Astrocyte (in vitro differentiated cells and primary cell): ENCODE results near the gene CCDC66. TPM values are rescaled to one million over a fixed set of nuclear protein-coding genes. Genes with fewer than 3 reads are reported as not detected.

Source experiments
- DNase-seq: peaks from one replicate; pipeline ENCODE4 v3.0.0-alpha.2; 2010; ENCODE audit warnings: low read depth
- FAIRE-seq: peaks from 2 replicates; lab custom pipeline; 2011; peaks lifted over from hg19 to GRCh38; lab: Jason Lieb, UNC
- H2AFZ ChIP-seq: 2 replicates; pipeline ENCODE4 v1.6.0; 2012; ENCODE audit warnings: low read depth, low read length, inconsistent platforms
- H3K27ac ChIP-seq: 2 replicates; pipeline ENCODE4 v1.5.1; 2011; ENCODE audit warnings: low read depth, low read length, inconsistent platforms
- H3K27me3 ChIP-seq: 2 replicates; pipeline ENCODE4 v1.6.0; 2011; ENCODE audit warnings: low read length, inconsistent platforms; ENCODE audit not compliant: insufficient read depth
- H3K36me3 ChIP-seq: 2 replicates; pipeline ENCODE4 v1.5.1; 2011; ENCODE audit warnings: low read length, inconsistent platforms; ENCODE audit not compliant: insufficient read depth
- H3K4me1 ChIP-seq: 2 replicates; pipeline ENCODE4 v1.5.1; 2011; ENCODE audit warnings: low read length, inconsistent platforms; ENCODE audit not compliant: insufficient read depth
- H3K4me2 ChIP-seq: 2 replicates; pipeline ENCODE4 v1.6.0; 2012; ENCODE audit warnings: low read length, inconsistent platforms
- H3K4me3 ChIP-seq: 2 replicates; pipeline ENCODE4 v1.5.1; 2011; ENCODE audit warnings: low read depth, mild to moderate bottlenecking, low read length, inconsistent platforms; ENCODE audit not compliant: insufficient read depth
- H3K79me2 ChIP-seq: 2 replicates; pipeline ENCODE4 v1.6.0; 2012; ENCODE audit warnings: mild to moderate bottlenecking, low read length, inconsistent platforms; ENCODE audit not compliant: insufficient read depth
- H3K9ac ChIP-seq: 2 replicates; pipeline ENCODE4 v1.6.0; 2012; ENCODE audit warnings: mild to moderate bottlenecking, low read length, inconsistent platforms
- H3K9me3 ChIP-seq: 2 replicates; pipeline ENCODE4 v1.5.1; 2012; ENCODE audit warnings: low read depth, mild to moderate bottlenecking, low read length, inconsistent platforms; ENCODE audit not compliant: insufficient read depth
- H4K20me1 ChIP-seq: 2 replicates; pipeline ENCODE4 v1.6.0; 2012; ENCODE audit warnings: low read length, inconsistent platforms; ENCODE audit not compliant: insufficient read depth
- H3K27ac Mint-ChIP-seq: one replicate; pipeline ENCODE4 v1.8.0; 2021; ENCODE audit warnings: mild to moderate bottlenecking, mixed read lengths; ENCODE audit not compliant: unreplicated experiment
- H3K27me3 Mint-ChIP-seq: one replicate; pipeline ENCODE4 v1.8.0; 2021; ENCODE audit warnings: low read depth, mixed read lengths; ENCODE audit not compliant: unreplicated experiment
- H3K36me3 Mint-ChIP-seq: one replicate; pipeline ENCODE4 v1.8.0; 2021; ENCODE audit warnings: low read depth, mixed read lengths; ENCODE audit not compliant: unreplicated experiment
- H3K4me1 Mint-ChIP-seq: one replicate; pipeline ENCODE4 v1.8.0; 2021; ENCODE audit warnings: low read depth, mixed read lengths; ENCODE audit not compliant: unreplicated experiment
- H3K4me3 Mint-ChIP-seq: one replicate; pipeline ENCODE4 v1.8.0; 2021; ENCODE audit warnings: mild to moderate bottlenecking, moderate library complexity, mixed read lengths; ENCODE audit not compliant: unreplicated experiment
- H3K9me3 Mint-ChIP-seq: one replicate; pipeline ENCODE4 v1.8.0; 2021; ENCODE audit warnings: mild to moderate bottlenecking, mixed read lengths; ENCODE audit not compliant: unreplicated experiment
- EZH2 ChIP-seq: IDR thresholded peaks from 2 replicates; pipeline ENCODE4 v1.6.1; 2012; ENCODE audit warnings: mild to moderate bottlenecking, low read length, inconsistent platforms; ENCODE audit not compliant: insufficient read depth
- total RNA-seq: library from RNA; stranded (reverse); gene quantifications from 2 replicates; pipeline ENCODE4 v1.2.1, GENCODE V29; 2021
- TF ChIP-seq, protein P1 (sequence below): IDR thresholded peaks from 2 replicates; pipeline ENCODE4 v1.5.1; 2011; ENCODE audit warnings: low read depth, mild to moderate bottlenecking, inconsistent platforms, low read length, moderate library complexity; ENCODE audit not compliant: insufficient read depth

The CCDC66 gene
- total RNA-seq, 1 donor from 2014 or later: 11.2 TPM

- Histone ChIP-seq H3K27me3 (no peaks in the 10 kb centered on the region), H3K9ac (no peak overlapping the region), H3K79me2 (no peaks in the 10 kb centered on the region), H2AFZ (no peak overlapping the region), H3K4me2 (no peak overlapping the region), H4K20me1 (peaks cover 4% of the 10 kb centered on the region), H3K4me1 (no peaks in the 10 kb centered on the region), H3K4me3 (no peak overlapping the region), H3K36me3 (peaks cover 21% of the 10 kb centered on the region), H3K27ac (no peak overlapping the region), H3K9me3 (no peaks in the 10 kb centered on the region)
- TF ChIP-seq EZH2: no peak
- TF ChIP-seq, protein P1, sequence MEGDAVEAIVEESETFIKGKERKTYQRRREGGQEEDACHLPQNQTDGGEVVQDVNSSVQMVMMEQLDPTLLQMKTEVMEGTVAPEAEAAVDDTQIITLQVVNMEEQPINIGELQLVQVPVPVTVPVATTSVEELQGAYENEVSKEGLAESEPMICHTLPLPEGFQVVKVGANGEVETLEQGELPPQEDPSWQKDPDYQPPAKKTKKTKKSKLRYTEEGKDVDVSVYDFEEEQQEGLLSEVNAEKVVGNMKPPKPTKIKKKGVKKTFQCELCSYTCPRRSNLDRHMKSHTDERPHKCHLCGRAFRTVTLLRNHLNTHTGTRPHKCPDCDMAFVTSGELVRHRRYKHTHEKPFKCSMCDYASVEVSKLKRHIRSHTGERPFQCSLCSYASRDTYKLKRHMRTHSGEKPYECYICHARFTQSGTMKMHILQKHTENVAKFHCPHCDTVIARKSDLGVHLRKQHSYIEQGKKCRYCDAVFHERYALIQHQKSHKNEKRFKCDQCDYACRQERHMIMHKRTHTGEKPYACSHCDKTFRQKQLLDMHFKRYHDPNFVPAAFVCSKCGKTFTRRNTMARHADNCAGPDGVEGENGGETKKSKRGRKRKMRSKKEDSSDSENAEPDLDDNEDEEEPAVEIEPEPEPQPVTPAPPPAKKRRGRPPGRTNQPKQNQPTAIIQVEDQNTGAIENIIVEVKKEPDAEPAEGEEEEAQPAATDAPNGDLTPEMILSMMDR: no peak
- Mint-ChIP-seq H3K4me1 (peaks cover 5% of the 10 kb centered on the region), H3K4me3 (no peak overlapping the region), H3K27ac (no peak overlapping the region), H3K9me3 (no peaks in the 10 kb centered on the region), H3K27me3 (no peaks in the 10 kb centered on the region), H3K36me3 (peaks cover 15% of the 10 kb centered on the region)
- DNase-seq (no peak), FAIRE-seq (no peak)
Observed at GRCh38 chr3:56633181-56633580, 76.2 kb downstream of the CCDC66 start.

- Histone ChIP-seq H4K20me1 (peaks cover 4% of the 10 kb centered on the region), H3K36me3 (peaks cover 26% of the 10 kb centered on the region), H3K4me2 (no peak overlapping the region), H3K9me3 (no peaks in the 10 kb centered on the region), H2AFZ (no peak overlapping the region), H3K27ac (no peak overlapping the region), H3K79me2 (no peaks in the 10 kb centered on the region), H3K4me1 (no peaks in the 10 kb centered on the region), H3K9ac (no peak overlapping the region), H3K4me3 (no peak overlapping the region), H3K27me3 (no peaks in the 10 kb centered on the region)
- Mint-ChIP-seq H3K27ac (peak overlapping the region; percentile 59), H3K27me3 (no peaks in the 10 kb centered on the region), H3K9me3 (no peaks in the 10 kb centered on the region), H3K4me3 (no peak overlapping the region), H3K4me1 (peaks cover 5% of the 10 kb centered on the region), H3K36me3 (peaks cover 11% of the 10 kb centered on the region)
- TF ChIP-seq, protein P1: no peak
- no peak for TF ChIP-seq EZH2
- DNase-seq (no peak), FAIRE-seq (no peak)
Observed at GRCh38 chr3:56633602-56634535, 76.9 kb downstream of the CCDC66 start.

DNA sequence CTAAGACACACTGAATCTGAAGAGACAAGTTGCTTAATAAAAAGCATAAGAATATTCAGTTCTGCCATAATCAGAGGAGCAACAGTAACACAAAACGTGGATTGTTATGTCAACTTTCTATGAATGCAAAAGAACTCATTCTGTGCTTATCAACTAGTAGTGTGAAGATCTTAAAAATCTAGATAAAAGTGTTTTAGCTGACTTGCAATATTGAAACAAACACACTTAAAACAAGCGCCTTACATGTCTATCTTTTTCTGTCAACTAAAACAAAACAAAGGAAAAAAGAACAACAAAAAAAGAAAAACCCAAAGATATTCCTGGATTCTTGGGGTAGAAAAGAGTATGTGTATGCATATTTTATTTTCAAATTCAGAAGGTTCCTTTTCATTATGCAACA, 88.4 kb downstream of the CCDC66 start:
- no peak for DNase-seq
- TF ChIP-seq EZH2: no peak
- TF ChIP-seq, protein P1: no peak
- Mint-ChIP-seq H3K4me3 (no peak overlapping the region), H3K9me3 (no peaks in the 10 kb centered on the region), H3K4me1 (no peaks in the 10 kb centered on the region), H3K27ac (no peak overlapping the region), H3K36me3 (peaks cover 9% of the 10 kb centered on the region), H3K27me3 (no peaks in the 10 kb centered on the region)
- peaks cover 22% of the 10 kb centered on the region for H3K79me2 ChIP-seq
- H3K9ac ChIP-seq: no peak overlapping the region
- H3K4me1 ChIP-seq: no peaks in the 10 kb centered on the region
- no peak for FAIRE-seq
- no peaks in the 10 kb centered on the region for H3K9me3 ChIP-seq
- H4K20me1 ChIP-seq: peaks cover 25% of the 10 kb centered on the region
- H3K4me2 ChIP-seq: no peak overlapping the region
- H3K4me3 ChIP-seq: no peak overlapping the region
- no peak overlapping the region for H3K27ac ChIP-seq
- no peak overlapping the region for H2AFZ ChIP-seq
- peaks cover 26% of the 10 kb centered on the region for H3K36me3 ChIP-seq
- H3K27me3 ChIP-seq: no peaks in the 10 kb centered on the region
